ENCODE data around the gene TIAM1.
A peak's percentile ranks its signal among the peaks of the same experiment; 100 is the strongest.
"Not testable (repeated sequence)": the region's sequence is repeated elsewhere in the genome, so short reads cannot be mapped to it uniquely, and the experiment has no call there.

TIAM1 gene

DNA sequence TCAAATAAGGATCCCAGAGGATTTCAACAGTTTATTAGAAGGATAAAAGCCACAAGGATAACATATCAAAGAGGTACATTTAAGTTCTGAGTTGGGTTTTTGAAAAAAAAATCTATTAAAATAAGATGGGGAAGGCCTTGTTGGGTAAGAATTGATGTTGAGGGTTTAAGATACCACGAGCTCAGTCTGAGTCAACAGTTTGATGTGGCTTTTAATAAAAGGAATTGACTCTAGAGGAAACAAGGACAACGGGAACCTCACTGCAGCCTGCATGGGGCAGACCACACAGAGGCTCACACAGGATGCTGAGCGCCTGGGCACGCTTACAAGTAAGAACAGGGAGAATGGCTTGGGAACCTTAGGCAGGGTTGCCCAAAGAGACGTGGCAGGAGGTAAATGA lies 107.5 kb downstream of the TIAM1 start:
- DNase-seq = no peak

DNA sequence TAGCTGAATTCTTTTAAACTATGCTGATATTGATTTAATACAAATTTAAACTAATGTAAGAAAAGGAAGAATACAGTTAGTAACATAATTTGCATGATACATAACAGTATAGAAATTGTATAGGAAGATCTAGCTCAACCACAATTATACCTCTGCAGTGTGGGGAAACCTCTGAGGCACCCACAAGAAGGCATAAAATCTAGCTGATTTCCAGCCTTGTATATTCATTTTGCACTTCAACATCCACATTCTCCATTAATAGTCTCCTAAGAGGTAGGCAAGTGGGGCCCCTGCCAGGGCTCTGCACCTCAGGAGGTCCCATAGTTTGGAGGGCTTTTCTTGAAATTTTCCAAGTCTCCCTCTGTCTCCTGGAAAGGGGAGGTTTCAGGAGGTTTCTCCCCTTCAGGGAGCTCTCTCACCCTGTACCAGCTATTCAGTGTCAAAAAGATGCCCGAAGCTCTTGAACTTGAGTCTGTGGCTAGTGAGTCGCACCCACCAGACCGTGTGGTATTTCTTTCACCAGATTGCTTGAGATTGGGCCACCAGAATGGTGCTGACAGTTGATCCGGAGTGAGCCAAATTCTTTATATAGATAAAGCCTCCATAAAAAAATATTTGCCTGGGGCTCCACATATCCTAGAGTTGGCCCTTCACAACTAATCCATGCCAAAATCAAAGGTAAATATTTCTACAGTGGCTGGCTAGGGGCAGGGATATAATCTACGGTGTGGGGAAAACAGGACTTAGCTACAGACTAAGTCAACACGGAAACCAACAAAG lies 108.2 kb downstream of the TIAM1 start:
- DNase-seq = no peak

DNA sequence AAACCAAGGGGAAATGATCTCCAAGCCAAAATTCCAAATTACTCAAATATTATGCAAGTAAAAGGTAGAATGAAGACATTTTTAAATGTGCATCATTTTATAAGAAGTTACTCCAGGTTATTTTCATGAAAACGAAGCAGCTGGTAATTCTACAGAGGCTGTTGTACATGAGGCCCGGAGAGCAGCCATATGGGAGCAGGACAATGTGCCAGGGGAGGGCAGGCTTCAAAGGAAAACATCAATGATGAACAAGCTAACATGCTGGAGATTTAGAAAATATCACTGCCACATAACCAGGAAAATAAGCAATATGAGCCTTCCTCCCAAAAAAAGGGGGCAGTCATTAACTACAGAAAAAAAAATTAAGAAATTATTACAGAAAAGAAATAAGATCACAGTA lies 109.1 kb downstream of the TIAM1 start:
- DNase-seq = no peak

DNA sequence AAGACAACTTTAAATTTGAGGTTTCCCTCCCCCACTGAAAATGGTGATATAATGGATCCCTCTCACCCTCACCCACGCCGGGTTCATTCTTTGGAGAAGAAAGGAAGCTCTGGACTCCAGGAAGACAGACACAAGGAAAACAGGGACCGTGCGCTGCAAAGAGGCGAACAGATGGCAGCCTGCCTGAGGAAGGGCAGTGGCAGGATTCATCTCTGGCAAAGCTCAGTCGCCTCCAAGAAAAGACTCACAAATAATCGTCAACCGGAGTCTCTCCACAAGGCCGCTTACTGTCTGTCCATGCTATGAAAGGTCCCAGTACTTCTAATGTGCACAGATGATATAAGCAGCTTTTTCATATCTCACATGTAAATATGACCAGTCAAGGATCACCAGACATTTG lies 110.3 kb downstream of the TIAM1 start:
- DNase-seq = no peak

DNA sequence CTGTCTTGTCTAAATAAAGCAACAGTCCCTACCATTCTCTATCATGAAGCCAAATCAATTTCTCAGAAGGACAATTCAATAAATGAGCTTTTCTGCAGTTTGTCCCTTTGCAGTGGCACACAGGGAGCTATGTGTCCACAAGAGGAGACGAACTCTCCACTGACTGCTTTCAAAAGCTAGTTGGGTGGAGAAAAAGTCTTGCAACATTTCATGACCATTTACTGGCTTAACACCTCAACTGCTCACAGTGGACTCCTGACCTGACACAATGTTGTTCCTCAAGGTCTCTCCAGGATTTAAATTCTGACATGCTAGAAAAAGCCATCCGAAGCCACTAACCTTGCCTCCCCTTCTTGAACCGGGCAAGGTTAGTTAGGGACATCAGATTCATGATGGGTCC lies 111.7 kb downstream of the TIAM1 start:
- DNase-seq = no peak

DNA sequence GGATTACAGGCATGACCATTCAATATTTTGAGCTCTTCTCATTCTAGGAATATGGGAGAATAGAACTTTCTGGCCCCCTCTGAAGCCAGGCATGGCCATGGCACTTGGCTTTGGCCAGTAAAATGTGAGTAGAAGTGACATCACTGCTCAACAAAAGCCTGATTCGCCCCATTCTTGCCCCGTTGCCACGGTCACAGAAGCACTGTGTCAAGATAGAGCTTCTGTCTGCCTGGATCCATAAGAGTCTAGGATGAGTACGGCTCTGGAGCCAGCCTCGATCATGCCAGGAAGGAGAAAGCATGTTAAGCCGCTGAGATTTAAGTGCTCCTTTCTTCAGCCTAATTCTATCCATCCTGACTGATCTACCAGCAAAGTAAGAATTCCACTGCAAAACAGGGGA lies 113.1 kb downstream of the TIAM1 start:
- no peak for DNase-seq

DNA sequence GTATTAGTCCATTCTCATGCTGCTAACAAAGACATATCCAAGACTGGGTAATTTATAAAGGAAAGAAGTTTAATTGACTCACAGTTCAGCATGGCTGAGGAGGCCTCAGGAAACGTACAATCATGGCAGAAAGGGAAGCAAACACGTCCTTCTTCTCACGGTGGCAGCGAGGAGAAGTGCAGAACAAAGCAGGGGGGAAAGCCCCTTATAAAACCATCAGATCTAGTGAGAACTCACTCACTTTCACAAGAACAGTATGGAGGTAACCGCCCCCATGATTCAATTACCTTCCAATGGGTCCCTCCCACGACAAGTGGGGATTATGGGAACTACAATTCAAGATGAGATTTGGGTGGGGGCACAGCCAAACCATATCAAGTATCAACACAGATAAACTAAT lies 115.3 kb downstream of the TIAM1 start:
- not testable (repeated sequence) for DNase-seq

DNA sequence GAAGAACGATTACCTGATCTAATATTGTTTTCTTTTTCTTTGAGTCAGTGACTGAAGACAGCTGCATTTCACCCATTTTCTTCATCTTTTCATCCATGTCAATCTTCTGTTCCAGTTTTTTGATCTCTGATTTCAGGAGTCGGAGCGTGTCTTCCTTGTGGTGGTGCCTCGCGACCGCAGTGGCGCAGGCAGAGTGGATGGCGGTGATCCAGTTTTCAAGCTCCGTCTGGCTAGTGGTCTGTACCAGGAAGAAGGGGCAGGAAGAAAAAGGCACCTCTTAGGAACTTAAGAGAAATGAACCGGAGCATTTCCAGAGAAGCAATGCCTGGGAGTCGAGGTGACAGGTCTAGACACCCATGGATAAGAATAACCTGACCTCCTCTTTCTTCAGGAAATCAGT lies 118.3 kb downstream of the TIAM1 start:
- DNase-seq = no peak

DNA sequence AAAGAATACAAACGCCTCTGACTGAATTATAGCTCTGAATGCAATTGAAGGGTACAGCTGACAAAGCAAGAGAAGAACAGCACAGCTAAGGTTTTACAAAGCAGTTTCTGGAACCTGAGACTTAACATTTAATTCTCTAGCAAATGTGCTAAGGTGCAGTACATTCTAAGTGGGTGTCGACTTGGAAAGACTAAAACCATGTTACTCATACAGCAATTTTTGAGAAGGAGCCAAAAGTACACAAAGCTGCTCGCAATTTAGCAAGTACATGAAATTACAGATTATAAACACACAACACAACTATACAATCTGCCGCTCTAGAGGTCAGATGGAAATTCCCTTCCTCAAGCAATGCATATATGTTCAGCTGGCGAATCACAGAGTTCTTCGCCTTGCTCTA lies 121.9 kb downstream of the TIAM1 start:
- peak; percentile 69 for DNase-seq

DNA sequence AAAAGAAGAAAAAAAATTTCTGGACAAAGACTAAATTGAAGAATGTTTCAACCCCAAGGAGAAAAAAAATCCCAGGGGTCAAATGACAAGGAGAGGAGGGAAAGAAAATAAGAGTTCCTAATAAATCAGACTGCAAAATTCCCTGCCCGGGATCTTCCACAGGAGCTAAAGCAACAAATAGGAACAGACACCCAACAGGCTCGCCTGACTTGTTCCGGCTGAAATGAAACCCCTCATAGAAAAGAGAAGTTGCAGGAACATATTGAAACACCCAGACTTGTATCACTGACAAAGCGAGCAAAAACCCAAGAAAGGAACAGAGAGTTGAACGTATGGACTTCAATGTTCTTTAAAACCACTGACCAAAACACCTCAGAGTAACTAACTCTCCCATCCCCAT lies 123.0 kb downstream of the TIAM1 start:
- DNase-seq = no peak

DNA sequence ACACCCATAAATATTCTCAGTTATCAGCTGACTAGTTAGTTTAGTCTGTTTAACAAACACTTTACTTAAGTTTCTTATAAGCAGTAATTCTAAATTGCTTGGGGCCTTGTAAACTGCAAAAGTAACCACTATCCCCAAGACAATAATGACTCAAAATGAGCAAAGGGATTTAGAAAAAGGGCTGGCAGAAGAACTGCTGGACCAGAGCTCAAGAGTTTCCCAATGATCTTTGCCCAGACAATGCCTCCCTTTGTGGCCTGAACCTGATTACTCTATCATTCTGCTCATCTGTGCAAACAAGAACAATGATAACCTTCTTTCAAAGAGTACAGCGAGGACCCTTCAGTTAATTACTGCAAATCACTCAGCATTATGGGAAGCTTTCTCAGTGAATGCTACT lies 123.5 kb downstream of the TIAM1 start:
- DNase-seq = no peak

DNA sequence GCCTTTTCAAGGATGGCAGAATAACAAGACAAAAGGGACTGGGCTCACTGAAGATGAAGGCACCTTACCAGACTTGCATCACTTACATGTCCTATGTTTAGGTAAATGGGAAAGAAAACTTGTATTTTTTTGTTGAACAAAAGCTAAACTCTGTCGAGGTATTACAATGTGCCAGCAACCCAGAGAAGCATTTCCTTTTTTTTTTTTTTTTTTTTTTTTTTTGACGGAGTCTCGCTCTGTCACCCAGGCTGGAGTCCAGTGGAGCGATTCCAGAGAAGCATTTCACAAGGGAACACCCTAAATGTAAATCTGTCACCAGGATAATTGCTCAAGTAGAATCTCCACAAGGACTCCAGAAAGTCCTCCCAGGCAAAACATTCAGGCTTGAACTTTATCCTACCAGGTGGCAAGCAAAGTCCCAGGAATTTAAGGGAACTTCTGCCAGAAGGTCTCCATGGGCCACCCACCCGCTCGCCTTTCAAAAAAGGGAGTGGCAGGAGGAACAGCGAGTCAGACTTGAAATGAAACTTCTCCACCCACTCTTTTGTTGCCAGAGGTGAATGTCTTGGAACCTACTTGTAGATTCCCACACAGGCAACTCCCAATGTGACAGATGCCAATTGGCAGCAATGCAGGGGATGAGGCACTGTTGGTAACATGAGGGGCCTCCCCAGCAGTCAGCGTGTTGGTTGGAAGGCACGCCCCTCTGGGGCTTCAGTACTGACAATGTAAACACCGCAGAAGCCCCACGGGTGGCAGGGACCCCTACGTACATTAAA lies 125.0 kb downstream of the TIAM1 start:
- DNase-seq = no peak

DNA sequence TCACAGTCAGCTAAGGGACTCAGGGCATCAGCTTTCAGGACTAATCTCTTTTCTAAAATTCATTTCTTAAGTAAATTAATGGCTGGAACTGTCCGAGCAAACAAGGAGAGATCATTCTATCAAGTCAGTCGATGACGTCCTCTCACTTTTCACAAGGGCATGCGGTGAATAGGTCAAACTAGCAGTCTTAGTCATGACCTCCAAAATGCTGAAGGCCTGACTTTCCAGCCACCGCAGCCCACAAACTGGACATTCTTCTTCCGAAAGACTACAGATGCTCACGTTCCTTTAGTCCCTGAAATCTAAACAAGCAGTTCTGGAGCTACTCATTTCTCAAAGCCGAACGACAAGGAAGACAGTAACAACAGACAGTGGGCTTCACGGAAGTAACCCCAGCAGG lies 127.9 kb downstream of the TIAM1 start:
- no peak for DNase-seq

DNA sequence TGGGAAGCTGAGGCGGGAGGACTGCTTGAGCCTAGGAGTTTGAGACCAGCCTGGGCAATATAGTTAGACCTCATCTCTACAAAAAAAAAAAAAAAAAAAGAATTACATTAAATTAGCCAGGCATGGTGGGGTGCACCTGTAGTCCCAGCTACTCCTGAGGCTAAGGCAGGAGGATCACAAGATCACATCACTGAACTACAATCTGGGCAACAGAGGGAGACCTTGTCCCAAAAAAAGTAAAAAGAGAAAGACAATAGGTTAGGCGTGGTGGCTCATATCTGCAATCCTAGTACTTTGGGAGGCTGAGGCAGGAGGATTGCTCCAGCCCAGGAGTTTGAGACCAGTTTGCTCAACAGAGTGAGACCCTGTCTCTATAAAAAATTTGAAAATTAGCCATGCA lies 130.3 kb downstream of the TIAM1 start:
- DNase-seq = no peak

DNA sequence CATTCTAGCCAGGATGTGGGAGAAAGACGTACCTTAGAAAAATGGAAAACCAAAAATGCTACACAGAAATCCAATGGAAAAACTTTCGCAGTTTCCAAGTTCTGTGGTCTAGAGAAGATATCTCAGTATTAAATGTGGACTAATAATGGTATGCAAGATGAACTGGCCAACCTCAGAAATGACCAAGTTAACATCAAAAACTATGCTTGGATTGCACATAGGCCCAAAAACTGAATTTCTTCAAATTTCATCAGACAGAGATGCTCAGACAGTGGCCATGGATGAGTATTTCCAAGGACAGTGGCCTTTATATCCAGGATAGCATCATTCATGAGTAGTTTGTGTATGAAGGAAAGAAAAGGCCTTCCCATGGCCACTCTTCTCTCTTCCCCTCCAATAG lies 132.2 kb downstream of the TIAM1 start:
- no peak for DNase-seq

DNA sequence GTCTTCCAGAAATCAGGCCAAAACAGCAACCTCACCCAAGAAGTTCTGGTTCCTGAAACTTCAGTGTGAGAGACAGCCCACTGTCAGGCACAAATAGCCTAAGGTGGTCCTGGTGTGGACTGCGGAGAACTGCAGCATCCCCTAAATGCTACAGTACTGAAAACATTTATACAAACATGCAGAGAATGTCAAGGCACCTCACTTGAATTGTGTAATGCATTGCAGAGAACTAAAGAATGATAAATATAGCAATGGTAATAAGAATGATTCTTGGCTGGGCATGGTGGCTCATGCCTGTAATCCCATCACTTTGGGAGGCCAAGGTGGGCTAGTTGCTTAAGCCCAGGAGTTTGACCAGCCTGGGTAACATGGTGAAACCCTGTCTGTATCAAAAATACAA lies 138.6 kb downstream of the TIAM1 start:
- DNase-seq = no peak

DNA sequence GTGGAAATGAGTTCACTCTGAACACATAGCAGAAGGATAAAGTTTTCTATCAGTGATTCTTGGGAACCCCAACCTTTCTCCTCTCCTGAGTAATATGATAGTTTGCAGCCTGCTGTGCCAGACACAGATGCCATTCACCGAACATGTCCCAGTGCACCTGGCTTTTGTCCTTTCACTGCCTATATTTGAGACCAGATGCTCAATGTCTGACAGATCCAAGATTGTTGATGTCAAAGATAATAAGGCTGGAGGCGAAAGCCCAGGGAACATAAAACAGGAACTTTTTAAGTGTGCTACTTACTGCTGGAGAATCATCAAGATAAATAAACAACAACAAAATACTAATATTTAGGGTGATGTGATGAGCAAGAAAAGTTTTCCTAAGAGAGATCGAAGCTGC lies 139.3 kb downstream of the TIAM1 start:
- no peak for DNase-seq

DNA sequence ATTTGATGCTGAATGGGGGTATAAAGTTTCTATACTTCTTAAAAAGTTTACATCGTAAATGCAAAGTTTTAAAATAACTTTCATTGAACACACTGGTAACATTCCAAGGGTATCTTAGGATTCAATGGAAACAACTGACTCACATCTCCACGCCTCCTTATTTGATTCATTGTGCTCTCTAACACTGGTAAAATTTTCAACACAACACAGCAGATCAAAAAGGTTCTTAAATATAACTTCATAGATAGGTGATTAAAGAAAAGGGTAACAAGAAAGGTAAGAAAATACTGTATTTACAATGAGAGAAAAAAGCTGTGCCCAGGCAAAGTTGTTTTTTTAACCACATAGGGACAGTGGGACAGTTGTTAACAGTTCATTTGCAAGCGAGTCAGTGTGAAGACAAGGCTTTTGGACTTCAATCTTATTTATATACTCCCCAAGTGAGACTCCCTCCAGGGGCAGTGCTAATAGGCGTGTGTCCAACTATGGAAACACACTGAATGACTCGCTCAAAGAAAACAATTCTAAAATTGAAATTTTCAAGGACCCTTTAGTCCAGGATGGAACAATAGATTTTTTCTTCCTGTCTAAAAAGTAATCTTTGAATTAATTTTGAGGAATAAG lies 140.5 kb downstream of the TIAM1 start:
- no peak for DNase-seq

DNA sequence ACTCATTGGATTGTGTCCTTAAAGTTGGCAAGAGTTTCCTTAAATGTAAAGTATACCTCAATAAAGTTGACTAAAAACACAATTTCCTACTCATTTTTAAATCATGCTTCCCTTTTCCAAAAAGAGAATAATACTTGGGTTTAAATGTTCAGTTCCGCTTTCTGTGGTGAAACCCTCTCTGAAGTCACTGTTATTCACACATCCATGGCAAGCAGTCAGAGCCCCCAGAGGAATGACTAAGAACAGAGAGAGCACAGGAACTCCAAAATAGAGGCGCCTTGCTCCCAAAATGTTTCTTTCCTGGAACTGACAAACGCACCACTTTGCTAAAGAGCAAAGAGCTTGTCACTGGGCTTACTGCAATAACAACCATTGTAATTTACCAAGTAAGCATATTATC lies 142.5 kb downstream of the TIAM1 start:
- DNase-seq = no peak

DNA sequence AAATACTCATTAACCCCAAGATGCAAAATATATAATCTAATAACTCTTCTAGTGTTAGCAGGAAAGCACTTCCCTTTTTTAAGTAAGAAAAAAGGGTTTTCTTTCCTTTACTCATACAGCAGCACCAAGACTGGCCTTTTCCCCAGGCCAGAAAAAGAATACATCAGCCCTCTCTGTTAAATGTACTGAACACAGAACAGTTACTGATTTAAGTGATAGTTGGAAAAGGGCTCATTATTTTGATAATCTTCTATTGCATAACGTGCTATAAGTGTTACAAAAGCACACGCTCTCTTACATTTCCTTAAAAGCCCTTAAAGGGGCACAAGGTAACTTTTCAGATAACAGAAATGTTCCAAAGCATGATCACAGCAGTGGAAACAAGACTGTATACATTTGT lies 142.9 kb downstream of the TIAM1 start:
- no peak for DNase-seq

DNA sequence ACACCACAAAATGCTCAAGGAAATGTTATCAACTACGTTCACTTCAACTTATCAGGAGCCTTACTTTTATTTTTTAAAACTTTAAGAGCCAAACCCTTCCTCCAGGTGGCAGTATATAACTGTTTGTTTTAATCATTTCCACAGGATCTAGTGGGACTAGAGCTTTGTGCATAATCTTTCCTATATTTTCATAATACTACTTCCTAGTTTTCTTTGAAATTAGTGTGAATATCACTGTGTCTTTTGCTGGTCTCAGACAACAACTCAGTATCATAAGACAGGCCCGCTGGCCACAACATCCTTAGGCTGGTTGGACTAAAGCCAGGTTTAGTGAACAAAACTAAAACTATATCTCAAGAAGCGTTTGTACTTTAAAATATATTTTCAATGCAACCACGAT lies 145.5 kb downstream of the TIAM1 start:
- no peak for DNase-seq

DNA sequence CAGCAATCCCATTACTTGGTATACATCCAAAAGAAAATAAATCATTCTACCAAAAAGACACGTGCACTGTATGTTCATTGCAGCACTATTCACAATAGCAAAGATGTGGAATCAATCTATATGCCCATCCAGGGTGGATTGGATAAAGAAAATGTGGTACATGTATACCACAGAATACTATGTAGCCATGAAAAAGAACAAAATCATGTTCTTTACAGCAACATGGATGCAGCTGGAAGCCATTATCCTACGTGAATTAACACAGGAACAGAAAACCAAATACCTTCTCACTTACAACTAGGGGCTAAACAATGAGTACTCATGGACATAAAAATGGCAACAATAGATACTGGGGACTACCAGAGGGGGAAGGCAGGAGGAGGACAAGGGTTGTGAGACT lies 147.3 kb downstream of the TIAM1 start:
- DNase-seq = no peak

DNA sequence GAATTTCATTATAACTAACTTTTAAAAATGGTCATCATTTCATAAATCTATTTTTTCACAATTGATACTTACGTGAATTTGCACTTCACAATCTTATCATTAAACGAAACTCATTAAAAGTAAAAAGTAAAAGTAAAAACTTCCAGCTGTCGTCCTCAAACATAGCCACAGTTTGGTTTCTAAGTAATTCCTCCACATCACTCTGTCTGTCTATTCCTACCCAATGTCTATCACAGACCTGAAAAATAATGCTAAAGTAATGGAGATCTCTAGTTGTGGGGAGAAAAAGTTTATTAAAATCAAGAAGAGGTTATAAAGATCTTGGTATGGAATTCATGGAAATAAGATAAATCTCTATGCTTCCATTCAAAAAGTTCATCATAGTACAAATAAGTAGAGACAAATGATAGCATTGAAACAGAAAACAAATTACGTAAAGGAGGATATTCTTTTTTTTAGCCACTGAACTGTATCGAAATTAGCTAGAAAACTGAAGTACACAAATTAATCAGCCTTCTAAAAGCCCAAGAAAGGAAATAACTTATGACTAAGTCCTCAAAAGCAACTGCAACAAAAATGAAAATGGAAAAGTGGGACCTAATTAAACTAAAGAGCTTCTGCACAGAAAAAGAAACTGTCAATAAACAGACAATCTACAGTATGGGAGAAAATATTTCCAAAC lies 148.6 kb downstream of the TIAM1 start:
- no peak for DNase-seq
